CD14-positive monocyte (primary cell): Measurements from ENCODE around the gene PKDCC. TPM values are rescaled to one million over a fixed set of nuclear protein-coding genes. Genes with fewer than 3 reads are reported as not detected.

Experiments used
- DNase-seq, 3 donors: peaks; one replicate each; pipeline ENCODE4 v3.0.0-alpha.2; 2011 to 2022
- H2AFZ ChIP-seq: 2 replicates; pipeline ENCODE4 v1.6.0; 2012; ENCODE audit warnings: mild to moderate bottlenecking, low read depth, low read length, inconsistent platforms; ENCODE audit not compliant: insufficient read depth, poor library complexity, severe bottlenecking
- H3K27ac ChIP-seq, 2 donors: 1 replicate in 1 of 2; 2 replicates in 1 of 2; pipeline ENCODE4 v1.5.1; 2012 to 2013; ENCODE audit warnings: low read length in 2 of 2, control low read depth in 1 of 2, inconsistent platforms in 1 of 2, low read depth in 1 of 2, mild to moderate bottlenecking in 1 of 2
- H3K27me3 ChIP-seq, 2 donors: one replicate each; pipeline versions ENCODE4 v1.6.0 to v1.6.1; 2011 to 2013; ENCODE audit warnings: low read length in 2 of 2; ENCODE audit not compliant: control insufficient read depth in 2 of 2, insufficient read depth in 2 of 2
- H3K36me3 ChIP-seq, 2 donors: replicated peaks in 1 of 2; 1 replicate in 1 of 2; 2 replicates in 1 of 2; pipeline versions ENCODE4 v1.5.1 to v1.6.1; 2012 to 2013; ENCODE audit warnings: low read length in 2 of 2, control low read depth in 1 of 2, inconsistent platforms in 1 of 2, mild to moderate bottlenecking in 1 of 2; ENCODE audit not compliant: insufficient read depth in 2 of 2, control insufficient read depth in 1 of 2
- H3K4me1 ChIP-seq, 2 donors: 1 replicate in 1 of 2; 2 replicates in 1 of 2; pipeline versions ENCODE4 v1.5.1 to v1.6.1; 2012 to 2013; ENCODE audit warnings: low read length in 2 of 2, control low read depth in 1 of 2, inconsistent platforms in 1 of 2, mild to moderate bottlenecking in 1 of 2, moderate library complexity in 1 of 2; ENCODE audit not compliant: insufficient read depth in 2 of 2, control insufficient read depth in 1 of 2
- H3K4me2 ChIP-seq: replicated peaks from 2 replicates; pipeline ENCODE3; 2012; ENCODE audit warnings: low read length, moderate library complexity, mild to moderate bottlenecking; ENCODE audit not compliant: poor library complexity, severe bottlenecking; ENCODE audit errors: extremely low read depth
- H3K4me3 ChIP-seq, 3 experiments: fragments of 200-600 bp in 1 of 3; sonication (generic) in 1 of 3; replicated peaks in 1 of 3; 1 replicate in 2 of 3; 2 replicates in 1 of 3; pipeline ENCODE4 v1.5.1; 2011 to 2013; ENCODE audit warnings: low read length in 3 of 3, mild to moderate bottlenecking in 3 of 3, control low read depth in 2 of 3, low read depth in 2 of 3, inconsistent platforms in 1 of 3, moderate library complexity in 1 of 3
- H3K79me2 ChIP-seq: 2 replicates; pipeline ENCODE4 v1.6.0; 2012; ENCODE audit warnings: mild to moderate bottlenecking, control low read depth, inconsistent platforms, low read length, moderate library complexity; ENCODE audit not compliant: insufficient read depth
- H3K9ac ChIP-seq: 2 replicates; pipeline ENCODE4 v1.6.0; 2017; ENCODE audit warnings: low read length, mild to moderate bottlenecking; ENCODE audit not compliant: insufficient read depth, poor library complexity, severe bottlenecking
- H3K9me3 ChIP-seq, 2 donors: replicated peaks in 1 of 2; 1 replicate in 1 of 2; 2 replicates in 1 of 2; pipeline versions ENCODE4 v1.5.1 to v1.6.1; 2012 to 2013; ENCODE audit warnings: low read length in 2 of 2, control low read depth in 1 of 2; ENCODE audit not compliant: control insufficient read depth in 1 of 2, insufficient read depth in 1 of 2
- H4K20me1 ChIP-seq: 2 replicates; pipeline ENCODE4 v1.6.0; 2012; ENCODE audit warnings: mild to moderate bottlenecking, low read length, control low read depth, moderate library complexity; ENCODE audit not compliant: insufficient read depth
- H3K27ac Mint-ChIP-seq, 7 donors: one replicate each; pipeline ENCODE4 v1.8.0; 2020; ENCODE audit warnings: mild to moderate bottlenecking in 7 of 7, mixed read lengths in 7 of 7, moderate library complexity in 6 of 7, inconsistent platforms in 2 of 7
- H3K27me3 Mint-ChIP-seq, 3 donors: one replicate each; pipeline ENCODE4 v1.8.0; 2021 to 2022; ENCODE audit warnings: low read depth in 3 of 3, mild to moderate bottlenecking in 3 of 3, mixed read lengths in 3 of 3, moderate library complexity in 3 of 3, inconsistent platforms in 1 of 3
- H3K36me3 Mint-ChIP-seq, 2 donors: one replicate each; pipeline ENCODE4 v1.8.0; 2020; ENCODE audit warnings: mixed read lengths in 2 of 2, inconsistent platforms in 1 of 2, mild to moderate bottlenecking in 1 of 2
- H3K4me1 Mint-ChIP-seq: one replicate; pipeline ENCODE4 v1.8.0; 2020; ENCODE audit warnings: mild to moderate bottlenecking, mixed read lengths
- H3K4me3 Mint-ChIP-seq, 2 donors: one replicate each; pipeline ENCODE4 v1.8.0; 2020; ENCODE audit warnings: mild to moderate bottlenecking in 2 of 2, mixed read lengths in 2 of 2, moderate library complexity in 1 of 2
- H3K9me3 Mint-ChIP-seq, 7 donors: one replicate each; pipeline ENCODE4 v1.8.0; 2020 to 2022; ENCODE audit warnings: mixed read lengths in 7 of 7, mild to moderate bottlenecking in 6 of 7, moderate library complexity in 6 of 7, inconsistent platforms in 2 of 7
- WGBS: methylation state at CpG from one replicate; pipeline ENCODE4 v1.1.5; 2013; ENCODE audit warnings: missing lambda C conversion rate; ENCODE audit not compliant: insufficient coverage; 5-methylcytosine and 5-hydroxymethylcytosine counted together
- intact Hi-C, 2 donors: fragments of 100-400 bp; cut with micrococcal nuclease; formaldehyde crosslinking; loops; one replicate each; pipeline versions ENCODE4 v1.15.0 to v1.15.1; 2023
- polyA plus RNA-seq, 3 donors: library from polyadenylated mRNA; depleted of rRNA in 1 of 3; unstranded in 2 of 3; stranded (reverse) in 1 of 3; fragments of 300-500 nt in 2 of 3; fragments of >200 nt in 1 of 3; fragmentation: Illumina TruSeq in 2 of 3; gene quantifications; 1 replicate in 2 of 3; 2 replicates in 1 of 3; pipeline ENCODE4 v1.2.3, GENCODE V29; 2012 to 2021
- TF ChIP-seq, protein P1 (sequence below): fragments of 200-600 bp; IDR thresholded peaks from one replicate; pipeline ENCODE4 v1.8.0; 2022; ENCODE audit warnings: antibody characterized with exemption, mild to moderate bottlenecking

Gene PKDCC
- polyA plus RNA-seq, 3 donors, result not detected

DNA sequence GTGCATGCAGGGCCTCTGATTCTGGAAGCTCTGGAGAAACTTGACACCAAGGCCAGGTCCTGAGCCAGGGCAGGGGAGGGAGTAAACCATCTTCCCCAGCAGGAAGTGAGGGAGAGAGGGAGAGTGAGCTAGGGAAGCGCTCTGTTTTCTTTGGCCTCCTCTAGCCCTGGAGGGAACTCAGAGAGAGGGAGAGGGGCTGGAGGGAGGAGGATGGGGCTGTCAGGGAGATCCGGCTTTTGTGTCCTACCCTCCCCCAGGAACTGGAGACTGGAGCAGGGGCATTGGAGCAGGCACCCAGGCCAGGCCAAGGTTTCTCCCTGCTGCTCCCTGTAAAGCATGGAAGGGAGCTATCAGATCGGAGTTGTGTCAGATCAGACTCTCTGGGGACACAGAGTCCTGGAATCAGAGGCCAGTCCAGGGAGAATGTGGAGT, 22.7 kb upstream of the PKDCC start:
- H3K4me3 ChIP-seq, result no peak overlapping the region
- H3K9me3 Mint-ChIP-seq, result peaks cover 0 to 4% (median 0%) of the 10 kb centered on the region in 7 donors
- H3K4me1 ChIP-seq, result peaks cover 7 to 8% of the 10 kb centered on the region in 2 donors
- TF ChIP-seq, protein P1, sequence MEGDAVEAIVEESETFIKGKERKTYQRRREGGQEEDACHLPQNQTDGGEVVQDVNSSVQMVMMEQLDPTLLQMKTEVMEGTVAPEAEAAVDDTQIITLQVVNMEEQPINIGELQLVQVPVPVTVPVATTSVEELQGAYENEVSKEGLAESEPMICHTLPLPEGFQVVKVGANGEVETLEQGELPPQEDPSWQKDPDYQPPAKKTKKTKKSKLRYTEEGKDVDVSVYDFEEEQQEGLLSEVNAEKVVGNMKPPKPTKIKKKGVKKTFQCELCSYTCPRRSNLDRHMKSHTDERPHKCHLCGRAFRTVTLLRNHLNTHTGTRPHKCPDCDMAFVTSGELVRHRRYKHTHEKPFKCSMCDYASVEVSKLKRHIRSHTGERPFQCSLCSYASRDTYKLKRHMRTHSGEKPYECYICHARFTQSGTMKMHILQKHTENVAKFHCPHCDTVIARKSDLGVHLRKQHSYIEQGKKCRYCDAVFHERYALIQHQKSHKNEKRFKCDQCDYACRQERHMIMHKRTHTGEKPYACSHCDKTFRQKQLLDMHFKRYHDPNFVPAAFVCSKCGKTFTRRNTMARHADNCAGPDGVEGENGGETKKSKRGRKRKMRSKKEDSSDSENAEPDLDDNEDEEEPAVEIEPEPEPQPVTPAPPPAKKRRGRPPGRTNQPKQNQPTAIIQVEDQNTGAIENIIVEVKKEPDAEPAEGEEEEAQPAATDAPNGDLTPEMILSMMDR, result no peak
- no peak overlapping the region for H3K27ac Mint-ChIP-seq
- WGBS, result 100% methylated on average over 2 of the region's 3 CpGs
- H3K27me3 Mint-ChIP-seq, result peaks cover 2 to 11% (median 3%) of the 10 kb centered on the region in 3 donors
- no peaks in the 10 kb centered on the region for H3K36me3 Mint-ChIP-seq
- no peak overlapping the region for H3K4me3 Mint-ChIP-seq
- no peaks in the 10 kb centered on the region for H3K79me2 ChIP-seq
- no peak overlapping the region for H3K4me2 ChIP-seq
- H3K4me1 Mint-ChIP-seq, result peaks cover 13% of the 10 kb centered on the region
- H2AFZ ChIP-seq, result no peak overlapping the region
- no peaks in the 10 kb centered on the region for H3K9me3 ChIP-seq
- H3K27me3 ChIP-seq, result no peaks in the 10 kb centered on the region
- DNase-seq, result no peak
- intact Hi-C loops, result no loop called here
- H3K9ac ChIP-seq, result no peak overlapping the region
- no peak overlapping the region for H3K27ac ChIP-seq
- H4K20me1 ChIP-seq, result no peaks in the 10 kb centered on the region
- no peaks in the 10 kb centered on the region for H3K36me3 ChIP-seq

DNA sequence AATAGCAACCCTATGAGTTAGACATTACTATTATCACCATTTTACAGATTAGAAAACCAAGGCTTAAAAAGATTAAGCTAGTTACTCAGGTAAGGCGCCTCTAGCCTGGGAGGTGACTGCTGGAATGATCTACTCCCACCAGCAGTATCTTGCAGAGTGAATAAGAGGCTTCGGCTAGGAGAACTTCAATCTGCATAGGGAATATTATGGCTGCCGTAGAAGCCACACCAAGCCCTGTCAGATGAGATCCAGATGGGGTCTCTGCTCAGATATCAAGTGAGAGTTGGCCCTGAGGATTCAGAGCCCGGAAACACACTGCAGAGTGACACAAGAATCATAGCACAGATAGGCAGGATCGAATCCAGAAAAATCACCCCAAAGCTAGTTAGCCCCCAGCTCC, 21.5 kb upstream of the PKDCC start:
- H3K4me3 Mint-ChIP-seq, result no peak overlapping the region
- peaks cover 13% of the 10 kb centered on the region for H3K4me1 Mint-ChIP-seq
- Histone ChIP-seq H2AFZ (no peak overlapping the region), H3K4me2 (no peak overlapping the region), H3K4me1 (peaks cover 7 to 8% of the 10 kb centered on the region in 2 donors), H3K36me3 (no peaks in the 10 kb centered on the region), H3K9me3 (no peaks in the 10 kb centered on the region), H3K79me2 (no peaks in the 10 kb centered on the region), H3K27me3 (no peaks in the 10 kb centered on the region), H3K27ac (no peak overlapping the region), H4K20me1 (no peaks in the 10 kb centered on the region), H3K4me3 (no peak overlapping the region), H3K9ac (no peak overlapping the region)
- TF ChIP-seq, protein P1, result no peak
- H3K9me3 Mint-ChIP-seq, result peaks cover 0 to 4% (median 0%) of the 10 kb centered on the region in 7 donors
- 98% methylated on average over 5 of the region's 5 CpGs for WGBS
- no peaks in the 10 kb centered on the region for H3K36me3 Mint-ChIP-seq
- intact Hi-C loops, result no loop called here
- no peak for DNase-seq
- no peak overlapping the region for H3K27ac Mint-ChIP-seq
- H3K27me3 Mint-ChIP-seq, result peaks cover 2 to 10% (median 3%) of the 10 kb centered on the region in 3 donors
